NCI-H2107 (cell line): ENCODE measurements around the gene LCNL1.
"Not testable (repeated sequence)": the region's sequence is repeated elsewhere in the genome, so short reads cannot be mapped to it uniquely, and the experiment has no call there.

ENCODE experiments used
- DNase-seq: peaks from one replicate; lab custom pipeline; 2025; lab: John Stamatoyannopoulos, UW

Gene LCNL1

GRCh38 chr9:136995362-136995761 lies 12.6 kb downstream of the LCNL1 start:
- DNase-seq = no peak

GRCh38 chr9:136995772-136996311 lies 13.0 kb downstream of the LCNL1 start:
- DNase-seq = no peak

GRCh38 chr9:136996361-136997292 lies 13.8 kb downstream of the LCNL1 start, which contains the start of gene CLIC3:
Gene CLIC3 (minus strand): TSS chr9:136996568. CDS start chr9:136996543, 25 bp downstream.
- no peak for DNase-seq

DNA sequence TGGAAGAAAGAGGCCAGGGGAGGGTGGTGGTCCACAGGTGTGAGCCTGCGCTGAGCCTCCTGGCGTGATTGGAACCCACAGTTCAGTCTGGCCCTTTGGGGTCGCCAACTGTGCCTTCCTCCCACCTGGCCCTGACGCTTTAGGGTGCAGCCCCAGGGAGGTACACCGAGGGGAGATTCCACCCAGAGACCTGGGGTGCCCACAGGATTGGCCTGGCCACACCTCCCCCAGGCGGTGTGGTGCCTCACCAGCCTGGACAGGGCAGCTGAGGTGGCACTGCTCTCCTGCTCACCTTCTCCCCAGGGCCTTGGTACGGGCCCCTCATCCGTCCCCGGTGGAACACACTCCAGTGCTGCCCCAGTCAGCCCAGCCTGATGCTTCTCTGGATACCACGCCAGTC lies 14.6 kb downstream of the LCNL1 start:
- no peak for DNase-seq

DNA sequence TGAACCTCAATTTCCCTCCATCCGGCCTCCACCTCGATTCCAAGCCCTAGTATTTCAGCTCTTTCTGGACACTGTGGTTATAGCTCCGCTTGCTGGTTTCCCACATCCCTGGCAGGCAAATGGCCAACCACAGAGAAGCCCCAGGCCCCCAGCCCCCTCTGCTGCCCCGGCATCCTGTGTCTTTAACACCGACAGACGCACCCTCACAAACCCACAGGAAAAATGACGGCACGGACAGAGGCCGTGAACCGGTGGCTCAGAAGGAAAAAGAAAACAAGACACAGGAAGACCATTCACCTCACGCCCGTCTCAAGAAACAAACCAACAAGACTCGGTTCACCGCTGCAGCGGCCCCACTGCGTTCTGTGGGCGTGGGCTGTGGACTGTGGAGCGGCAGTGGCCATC lies 15.0 kb downstream of the LCNL1 start:
- DNase-seq = no peak

DNA sequence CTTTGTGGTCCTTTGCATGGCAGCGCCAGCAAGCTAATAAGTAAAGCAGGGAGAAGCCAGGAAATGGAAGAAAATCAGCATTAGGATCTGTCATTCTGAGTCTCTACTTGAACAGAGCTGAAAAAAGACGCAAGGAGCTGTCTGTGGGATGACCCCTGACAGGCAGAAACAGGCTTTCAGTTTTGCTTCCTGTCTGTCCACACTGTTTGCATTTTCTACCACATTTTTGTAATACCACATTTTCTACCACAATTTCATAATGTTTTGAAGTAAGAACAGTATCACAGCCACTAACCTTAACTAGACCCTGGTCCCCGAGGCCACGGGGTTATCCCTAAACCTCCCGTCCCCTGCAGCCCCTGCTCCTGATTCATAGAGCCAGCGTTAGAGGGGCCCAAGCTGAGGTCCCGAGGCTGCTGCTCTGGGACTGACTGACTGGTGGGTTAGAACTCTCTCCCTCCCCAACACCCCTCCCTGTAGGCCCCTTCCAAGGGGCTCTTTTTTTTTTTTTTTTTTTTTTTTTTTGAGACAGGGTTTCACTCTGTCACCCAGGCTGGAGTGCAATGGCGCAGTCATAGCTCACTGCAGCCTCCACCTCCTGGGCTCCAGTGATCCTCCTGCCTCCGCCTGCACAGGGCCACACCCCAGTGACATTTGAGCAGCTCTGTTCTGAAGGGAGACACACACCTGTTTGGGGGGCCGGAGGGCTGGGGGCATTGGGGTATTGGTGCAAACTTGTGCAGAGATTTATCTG lies 17.6 kb downstream of the LCNL1 start:
- no peak for DNase-seq

DNA sequence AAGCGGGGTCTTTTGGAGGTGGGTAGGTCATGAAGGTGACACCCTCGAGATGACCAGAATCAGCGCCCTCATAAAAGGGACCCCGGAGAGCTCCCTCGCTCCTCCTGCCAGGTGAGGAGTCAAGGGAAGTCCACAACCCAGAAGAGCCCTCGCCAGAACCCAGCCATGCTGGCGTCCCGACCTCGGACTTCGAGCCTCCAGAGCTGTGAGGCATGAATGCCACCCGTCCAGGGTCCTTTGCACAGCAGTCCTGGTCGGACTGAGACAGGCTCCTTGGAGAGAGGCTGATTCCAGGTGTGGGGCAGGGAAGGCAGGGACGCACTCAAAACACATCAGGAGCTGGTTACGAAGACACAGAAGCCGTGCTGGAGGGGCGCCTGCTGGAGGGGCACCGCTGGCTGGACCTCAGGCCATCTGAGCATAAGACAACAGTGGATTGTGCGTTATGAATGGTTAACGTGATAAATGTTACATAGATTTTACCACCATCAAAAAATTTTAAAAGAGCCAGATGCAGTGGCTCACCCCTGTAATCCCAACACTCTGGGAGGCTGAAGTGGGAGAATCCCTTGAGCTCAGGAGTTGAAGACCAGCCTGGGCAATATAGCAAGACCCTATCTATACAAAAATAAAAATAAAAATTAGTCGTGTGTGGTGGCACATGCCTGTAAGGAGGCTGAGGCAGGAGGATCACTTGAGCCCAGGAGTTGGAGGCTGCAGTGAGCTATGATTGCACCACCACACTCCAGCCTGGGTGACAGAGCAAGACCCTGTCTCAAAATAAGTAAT lies 19.3 kb downstream of the LCNL1 start:
- no peak for DNase-seq

- DNase-seq = no peak
Measured at GRCh38 chr9:137002646-137003041, 19.9 kb downstream of the LCNL1 start.

DNA sequence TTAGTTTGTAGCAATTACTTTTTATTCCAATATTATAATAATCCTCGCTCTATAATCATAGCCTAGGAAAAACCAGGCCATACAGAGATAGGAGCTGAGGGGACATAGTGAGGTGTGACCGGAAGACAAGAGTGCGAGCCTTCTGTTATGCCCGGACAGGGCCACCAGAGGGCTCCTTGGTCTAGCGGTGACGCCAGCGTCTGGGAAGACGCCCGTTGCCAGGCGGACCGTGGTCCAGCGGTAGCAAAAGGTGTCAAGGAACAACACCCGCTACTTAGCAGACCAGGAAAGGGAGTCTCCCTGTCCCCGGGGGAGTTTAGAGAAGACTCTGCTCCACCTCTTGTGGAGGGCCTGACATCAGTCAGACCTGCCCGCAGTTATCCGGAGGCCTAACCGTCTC lies 21.5 kb downstream of the LCNL1 start:
- DNase-seq = not testable (repeated sequence)

DNA sequence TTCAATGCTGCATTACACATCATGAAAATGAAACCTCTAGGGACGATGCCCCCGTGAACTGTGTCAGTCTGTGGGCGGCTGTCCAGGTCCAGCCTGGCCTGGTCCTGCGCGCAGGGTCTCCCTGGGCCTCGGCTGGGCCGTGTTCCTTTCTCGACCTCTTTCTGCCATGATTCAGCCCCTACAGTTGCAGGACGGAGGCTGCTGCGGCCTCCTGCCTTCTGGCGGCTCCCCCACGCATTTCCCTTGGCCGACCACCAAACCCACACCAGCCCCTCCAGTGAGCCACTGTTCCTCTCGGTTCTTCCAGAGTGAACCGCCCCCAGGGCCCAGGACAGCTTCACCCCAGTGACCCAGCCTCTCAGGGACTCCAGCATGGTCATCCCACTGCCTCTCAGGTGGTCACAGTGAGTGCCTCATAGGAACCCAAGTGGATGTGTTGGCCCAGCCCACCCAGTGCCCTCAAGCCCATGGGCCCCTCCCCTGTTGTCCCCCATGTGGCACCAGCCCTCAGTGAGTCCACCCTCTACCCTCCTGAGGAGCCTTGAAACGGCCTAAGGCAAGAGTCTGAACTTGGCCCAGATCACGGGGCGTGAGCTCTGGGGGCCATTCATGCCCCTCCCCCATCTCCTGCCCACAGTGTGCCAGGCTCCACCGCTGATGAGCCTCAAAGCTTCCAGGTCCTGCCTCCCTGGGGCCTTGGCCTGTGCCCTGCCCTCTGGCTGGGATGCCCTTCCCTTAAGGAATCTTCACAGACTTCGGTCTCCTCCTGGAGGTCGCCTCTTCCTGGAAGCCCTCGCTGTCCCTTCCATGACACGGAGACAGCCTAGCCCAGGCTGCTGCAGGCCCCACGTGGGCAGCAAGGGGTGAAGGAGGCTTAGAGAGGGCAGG lies 23.6 kb downstream of the LCNL1 start:
- no peak for DNase-seq

- no peak for DNase-seq
Measured at GRCh38 chr9:137007108-137007815, 24.5 kb downstream of the LCNL1 start.

- no peak for DNase-seq
Measured at GRCh38 chr9:137007816-137008270, 25.1 kb downstream of the LCNL1 start.

GRCh38 chr9:137008312-137008711 lies 25.5 kb downstream of the LCNL1 start:
- DNase-seq = no peak

GRCh38 chr9:137009217-137009616 lies 26.4 kb downstream of the LCNL1 start:
- DNase-seq = no peak

- DNase-seq = no peak
Measured at GRCh38 chr9:137009938-137010732, 27.3 kb downstream of the LCNL1 start.

GRCh38 chr9:137011156-137011555 lies 28.4 kb downstream of the LCNL1 start:
- no peak for DNase-seq

DNA sequence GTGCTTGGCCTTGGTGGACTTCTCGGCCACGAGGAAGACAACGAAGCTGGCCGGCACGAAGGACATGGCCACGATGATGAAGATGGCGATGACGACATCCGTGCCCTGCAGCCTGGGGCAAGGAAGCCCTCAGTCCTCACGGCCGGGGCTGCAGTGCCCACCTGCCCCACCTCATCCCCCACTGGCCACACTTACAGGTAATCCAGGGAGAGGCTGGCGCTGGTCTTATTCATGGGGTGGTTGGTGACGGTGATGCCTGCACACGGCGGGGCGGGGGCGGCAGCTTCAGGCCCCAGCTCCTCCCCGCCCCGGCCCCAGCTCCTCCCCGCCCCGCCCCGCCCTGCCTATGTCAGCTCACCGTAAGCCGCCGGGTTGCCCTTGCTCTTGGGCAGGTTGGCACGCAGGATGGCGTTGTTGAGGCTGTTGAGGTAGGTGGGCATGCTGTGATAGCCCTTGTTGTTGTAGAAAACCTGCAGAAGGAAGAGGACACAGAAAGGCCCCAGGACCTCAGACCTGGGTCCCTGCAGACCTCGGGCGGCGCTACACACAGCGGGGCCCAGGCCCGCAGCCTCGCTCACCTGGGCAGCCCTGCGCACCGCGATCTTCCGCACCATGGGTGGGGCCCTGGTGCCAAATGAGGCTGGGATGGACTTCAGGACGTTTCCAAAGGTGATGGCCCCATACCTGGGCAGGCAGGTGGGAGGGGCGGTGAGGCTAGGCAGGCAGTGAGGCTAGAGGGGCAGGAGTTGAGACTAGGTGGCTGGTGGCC lies 29.3 kb downstream of the LCNL1 start:
- DNase-seq = no peak
